ENCODE data around the gene TMEM59L.
"Not testable (repeated sequence)": the region's sequence is repeated elsewhere in the genome, so short reads cannot be mapped to it uniquely, and the experiment has no call there.

Gene TMEM59L

DNA sequence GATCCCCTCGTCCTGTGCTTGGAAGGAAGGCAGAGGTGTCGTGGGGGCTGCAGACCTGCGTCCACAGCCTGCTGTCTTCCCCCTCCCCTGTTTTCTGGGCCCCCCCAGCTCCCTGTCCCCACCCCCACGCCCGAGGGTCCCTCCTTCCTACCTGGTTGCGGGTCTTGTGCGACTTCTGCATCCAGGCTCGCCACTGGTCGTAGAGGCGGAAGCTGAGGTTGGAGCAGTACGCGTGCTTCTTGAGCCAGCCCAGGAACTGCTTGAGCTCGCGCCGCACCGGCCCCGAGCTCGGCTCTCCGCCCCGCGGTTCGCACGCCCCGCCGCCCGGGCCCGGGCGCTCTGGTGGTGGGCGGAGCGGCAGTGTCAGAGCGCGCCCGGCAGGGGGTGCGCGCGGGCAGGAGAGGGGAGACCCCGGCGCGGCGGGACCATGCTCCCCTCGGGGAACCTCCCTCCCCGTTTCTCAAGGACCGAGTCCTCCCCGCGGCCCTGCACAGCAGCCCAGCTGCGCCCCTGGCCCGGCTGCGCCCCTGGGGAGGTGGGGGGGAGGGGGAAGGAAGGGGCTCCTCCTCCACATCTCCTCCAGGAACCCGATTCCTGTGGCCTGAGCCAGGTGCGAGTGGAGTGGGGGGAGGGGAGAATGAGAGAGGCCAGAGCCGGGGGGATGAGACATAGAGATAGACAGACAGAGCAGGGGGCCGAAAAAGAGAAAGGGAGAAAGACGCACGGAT lies 18.4 kb upstream of the TMEM59L start:
- peak; percentile 79 for DNase-seq (ENCODE audit: low read depth)

DNA sequence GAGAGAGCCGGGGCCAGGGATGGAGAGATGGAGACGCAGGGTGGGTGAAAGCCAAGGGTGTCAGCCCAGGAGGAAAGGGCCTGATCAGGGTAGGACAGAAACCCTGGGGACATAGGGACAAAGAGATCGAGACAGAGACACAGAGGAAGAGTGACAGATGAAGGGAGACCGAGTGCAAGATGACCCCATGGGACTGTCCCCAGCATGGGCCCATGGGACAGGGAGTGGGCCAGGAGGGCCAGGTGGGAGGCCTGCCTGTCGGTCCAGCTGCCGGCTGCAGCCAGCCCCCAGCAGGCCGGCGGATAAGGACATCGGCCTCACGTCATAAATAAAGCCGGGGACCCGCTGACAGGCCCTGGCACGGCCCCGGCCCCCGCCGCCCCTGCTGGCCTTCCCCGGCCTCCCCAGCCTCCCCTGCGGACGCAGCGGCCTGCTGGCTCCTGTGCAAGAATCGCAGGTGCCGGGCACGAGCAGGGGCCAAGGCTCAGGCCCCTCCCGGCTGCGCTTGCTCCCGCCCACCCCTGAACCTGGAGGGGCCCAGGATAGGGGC lies 17.8 kb upstream of the TMEM59L start:
- DNase-seq (ENCODE audit: low read depth) = no peak

DNA sequence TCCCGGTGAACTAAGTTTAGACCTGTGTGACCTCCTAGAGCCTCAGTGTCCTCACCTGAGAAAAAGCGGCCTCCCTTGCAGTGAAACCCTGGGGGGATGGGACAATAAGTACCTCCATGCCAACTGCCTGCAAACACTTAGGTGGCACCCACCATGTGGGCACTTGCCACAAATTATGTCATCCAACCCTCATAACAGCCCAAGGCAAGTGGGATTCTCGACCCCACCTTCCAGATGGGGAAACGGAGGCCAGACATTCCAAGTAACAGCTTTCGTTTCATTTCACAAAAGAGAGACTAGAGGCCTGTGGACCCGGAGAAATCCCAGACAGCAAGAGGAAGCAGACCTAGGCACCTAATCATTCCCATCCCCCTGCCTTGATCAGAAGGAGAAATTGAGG lies 17.2 kb upstream of the TMEM59L start:
- no peak for DNase-seq (ENCODE audit: low read depth)

DNA sequence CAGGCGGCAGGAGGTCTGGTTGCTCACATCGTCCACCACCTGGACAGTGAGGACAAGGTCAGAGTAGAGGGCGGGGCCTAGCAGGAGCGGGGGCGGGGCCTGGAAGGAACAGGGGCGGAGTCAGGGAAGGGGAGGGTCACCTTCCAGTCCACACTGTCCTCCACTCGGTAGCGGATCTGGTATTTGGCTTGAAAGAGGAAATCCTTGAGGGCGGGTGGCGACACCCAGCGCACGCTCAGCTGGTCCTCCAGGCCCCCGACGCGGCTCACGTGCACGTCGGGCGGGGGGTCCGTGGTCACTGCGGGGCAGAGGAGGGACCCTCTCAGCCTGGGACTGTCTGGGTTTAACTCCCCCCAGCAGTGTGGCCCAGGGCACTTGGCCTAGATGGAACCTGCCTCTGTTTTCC lies 15.9 kb upstream of the TMEM59L start:
- DNase-seq (ENCODE audit: low read depth) = no peak

DNA sequence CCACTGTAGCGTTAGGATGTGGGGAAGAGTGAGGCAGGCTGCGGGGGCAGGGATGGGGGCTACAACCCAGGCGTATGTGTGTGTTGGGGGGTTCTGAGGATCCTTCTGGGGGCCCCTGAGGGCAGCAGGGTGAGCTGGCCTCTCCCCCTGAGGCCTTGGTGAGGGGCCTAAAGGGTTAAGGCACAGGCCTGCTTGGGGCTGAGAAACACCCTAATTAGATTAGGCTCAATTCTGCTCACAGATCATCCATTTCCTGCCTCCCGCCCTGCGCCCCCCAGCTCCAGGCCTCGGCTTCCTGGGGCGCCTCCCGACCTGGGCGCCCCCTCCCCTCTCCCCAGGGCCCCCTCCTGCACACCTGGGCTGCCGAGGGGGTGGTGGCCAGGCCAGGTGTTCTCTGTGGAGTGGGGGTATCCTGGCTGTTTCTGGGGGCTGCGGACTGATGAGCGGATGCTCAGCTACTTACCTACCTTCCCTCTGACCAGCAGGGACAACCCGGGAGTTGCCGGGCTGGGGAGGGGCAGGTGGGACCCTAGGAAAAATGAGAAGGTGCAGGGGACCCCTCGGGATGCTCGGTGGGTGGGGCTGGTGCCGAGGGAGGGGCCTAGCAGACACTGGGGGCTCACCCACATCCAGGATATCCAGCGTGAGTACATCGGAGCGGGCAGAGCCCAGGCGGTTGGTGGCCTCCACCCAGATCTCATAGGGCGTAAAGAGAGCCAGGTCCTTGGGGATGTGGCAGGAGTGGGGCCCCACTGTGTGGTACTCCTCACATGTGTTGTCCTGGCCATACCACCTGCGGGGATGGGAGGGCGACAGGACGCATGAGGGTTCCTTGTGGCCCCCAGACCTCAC lies 14.6 kb upstream of the TMEM59L start:
- no peak for DNase-seq (ENCODE audit: low read depth)

DNA sequence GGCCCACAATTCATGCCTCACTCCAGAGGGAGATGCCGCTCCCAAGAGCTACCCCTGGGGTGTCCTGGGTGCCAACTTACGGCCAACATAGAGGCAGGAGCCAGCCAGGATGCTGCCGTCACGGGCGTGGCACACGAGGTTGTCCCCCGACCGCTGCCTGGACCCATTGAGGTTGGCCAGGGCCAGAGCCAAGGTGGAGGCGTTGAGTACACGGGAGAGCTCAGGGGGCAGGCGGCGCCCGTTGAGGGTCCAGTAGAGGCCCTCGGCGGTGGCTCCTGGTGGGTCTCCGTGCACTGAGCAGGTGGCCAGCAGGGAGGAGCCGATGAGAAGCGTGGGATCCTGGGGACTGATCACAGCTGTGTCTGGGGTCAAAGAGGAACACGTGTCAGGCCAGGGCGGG lies 13.2 kb upstream of the TMEM59L start:
- DNase-seq (ENCODE audit: low read depth) = no peak

DNA sequence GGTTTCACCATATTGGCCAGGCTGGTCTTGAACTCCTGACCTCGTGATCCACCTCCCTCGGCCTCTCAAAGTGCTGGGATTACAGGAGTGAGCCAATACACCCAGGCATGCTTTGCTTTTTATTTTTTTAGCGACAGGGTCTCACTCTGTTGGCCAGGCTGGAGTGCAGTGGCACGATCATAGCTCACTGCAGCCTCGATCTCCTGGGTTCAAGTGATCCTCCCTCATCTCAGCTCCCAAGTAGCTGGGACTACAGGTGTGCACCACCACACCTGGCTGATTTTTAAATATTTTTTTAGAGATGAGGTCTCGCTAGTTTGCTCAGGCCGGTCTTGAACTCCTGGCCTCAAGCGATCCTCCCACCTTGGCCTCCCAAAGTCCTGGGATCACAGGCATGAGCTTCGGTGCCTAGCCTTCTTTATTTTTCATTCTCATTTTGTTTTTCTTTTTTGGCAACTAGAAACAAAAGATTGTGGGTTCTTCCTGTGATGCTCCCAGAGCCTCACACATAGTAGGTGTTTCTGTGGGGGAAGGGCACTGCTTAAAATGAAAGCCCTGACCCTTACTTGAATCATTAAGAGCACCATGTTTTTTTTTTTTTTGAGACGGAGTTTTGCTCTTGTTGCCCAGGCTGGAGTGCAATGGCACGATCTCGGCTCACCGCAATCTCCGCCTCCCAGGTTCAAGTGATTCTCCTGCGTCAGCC lies 11.8 kb upstream of the TMEM59L start:
- not testable (repeated sequence) for DNase-seq (ENCODE audit: low read depth)

DNA sequence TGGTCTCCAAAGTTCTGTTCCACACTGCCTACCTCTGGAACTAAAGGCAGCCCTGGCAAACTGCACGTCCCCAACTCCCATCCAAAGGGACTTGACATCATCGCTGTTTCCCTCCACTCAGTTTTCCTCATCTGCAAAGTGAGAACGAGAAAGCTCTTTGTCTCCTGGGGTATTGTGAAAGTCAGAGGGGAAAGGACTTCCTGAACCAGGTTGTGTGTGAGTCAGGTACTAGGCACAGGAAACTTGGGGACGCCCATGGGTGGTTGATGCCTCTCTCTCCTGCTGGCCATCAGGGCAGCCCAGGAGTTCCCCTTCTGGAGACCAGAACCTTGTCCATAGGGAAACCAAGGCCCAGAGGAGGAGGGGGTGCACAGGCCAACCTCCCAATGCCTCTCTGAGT lies 10.8 kb upstream of the TMEM59L start:
- DNase-seq (ENCODE audit: low read depth) = no peak

DNA sequence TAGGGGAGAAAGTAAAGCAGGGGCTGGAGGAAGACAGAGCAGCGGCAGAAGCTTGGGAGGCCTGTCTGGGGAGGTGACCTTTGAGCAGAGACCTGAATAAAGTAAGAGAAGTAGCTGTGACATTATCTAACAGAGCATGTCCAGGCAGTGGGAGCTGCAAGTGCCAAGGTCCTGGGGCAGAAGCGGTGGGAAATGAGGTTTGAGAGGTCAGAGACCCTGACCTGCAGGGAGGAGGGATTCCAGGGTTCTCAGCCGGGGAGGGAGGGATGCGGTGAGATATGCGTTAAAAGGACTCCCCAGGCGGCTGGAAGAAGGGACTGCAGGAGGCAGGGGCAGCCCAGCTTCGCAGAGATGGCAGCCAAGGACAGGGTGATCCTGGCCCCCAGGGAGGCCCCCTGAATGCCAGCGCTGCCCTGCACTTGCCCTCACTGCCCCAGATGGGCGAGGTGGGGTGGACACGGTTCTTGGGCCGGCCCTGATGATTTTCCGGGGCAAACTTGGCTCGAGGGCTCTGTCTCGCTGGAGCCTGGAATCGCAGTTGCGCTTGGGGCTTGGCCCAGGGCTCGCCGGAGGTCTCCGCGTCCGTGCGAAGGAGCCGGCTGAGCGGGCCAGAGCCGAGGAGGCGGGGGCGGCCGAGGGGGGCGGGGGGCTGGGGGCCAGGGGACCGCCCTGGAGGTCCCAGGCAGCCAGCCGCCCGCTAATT lies 9.3 kb upstream of the TMEM59L start:
- no peak for DNase-seq (ENCODE audit: low read depth)

DNA sequence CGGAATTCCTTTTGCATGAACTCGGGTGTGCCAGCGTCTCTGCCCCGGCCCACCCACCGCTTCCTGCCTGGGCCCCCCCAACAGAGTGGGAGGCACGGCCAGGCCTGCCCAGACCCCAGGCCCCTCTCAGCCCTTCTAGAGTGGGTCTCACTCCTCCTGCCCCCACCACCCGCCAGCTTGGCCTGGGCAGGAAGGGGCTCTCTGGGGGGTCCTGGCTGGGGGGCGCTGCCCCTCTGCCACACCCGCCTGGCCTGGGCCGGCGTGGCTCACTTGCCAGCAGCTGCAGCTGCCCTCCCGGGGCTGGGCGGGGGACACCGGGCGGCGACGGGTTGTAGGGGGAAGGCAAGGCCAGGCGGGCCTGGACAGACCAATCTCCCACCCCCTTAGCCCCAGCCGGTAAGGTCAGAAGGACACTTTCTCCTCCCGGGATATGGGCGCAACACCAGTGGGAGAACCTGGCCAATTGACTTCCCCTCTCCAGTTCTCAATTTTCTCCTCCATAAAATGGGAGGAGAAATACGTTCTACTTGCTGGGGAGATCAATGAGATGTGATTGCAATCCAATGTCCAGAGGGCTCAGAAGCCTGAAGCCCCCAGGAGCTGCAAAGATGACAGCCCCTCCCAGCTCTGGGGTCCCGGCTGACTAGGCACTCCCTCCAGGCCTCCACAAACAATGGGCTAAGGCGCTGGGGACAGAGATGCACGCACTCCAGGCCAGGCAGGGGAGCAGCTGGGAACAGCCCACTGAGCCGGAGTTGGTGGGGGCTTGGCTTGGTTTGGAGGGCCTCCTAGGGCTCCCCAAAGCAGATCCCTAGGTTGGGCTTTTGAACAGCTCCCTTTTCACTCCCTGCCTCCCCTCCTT lies 8.5 kb upstream of the TMEM59L start:
- DNase-seq (ENCODE audit: low read depth) = no peak

DNA sequence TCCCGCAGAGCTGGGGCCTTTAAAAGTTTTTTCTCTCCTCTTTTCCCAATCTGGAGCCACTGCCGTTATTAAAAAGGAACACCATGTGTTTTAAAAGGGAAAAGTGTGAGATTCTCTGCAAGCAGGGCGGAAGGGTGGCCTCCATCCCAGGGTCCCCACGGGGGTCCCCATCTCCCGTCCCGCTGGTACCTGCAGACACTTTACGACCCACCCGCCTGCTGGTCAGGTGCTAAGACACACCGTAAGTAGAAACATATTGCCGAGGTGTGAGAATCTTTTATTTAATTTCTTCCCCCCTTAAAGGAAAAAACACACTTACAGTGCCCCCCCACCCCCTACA lies 7.9 kb upstream of the TMEM59L start:
- no peak for DNase-seq (ENCODE audit: low read depth)

DNA sequence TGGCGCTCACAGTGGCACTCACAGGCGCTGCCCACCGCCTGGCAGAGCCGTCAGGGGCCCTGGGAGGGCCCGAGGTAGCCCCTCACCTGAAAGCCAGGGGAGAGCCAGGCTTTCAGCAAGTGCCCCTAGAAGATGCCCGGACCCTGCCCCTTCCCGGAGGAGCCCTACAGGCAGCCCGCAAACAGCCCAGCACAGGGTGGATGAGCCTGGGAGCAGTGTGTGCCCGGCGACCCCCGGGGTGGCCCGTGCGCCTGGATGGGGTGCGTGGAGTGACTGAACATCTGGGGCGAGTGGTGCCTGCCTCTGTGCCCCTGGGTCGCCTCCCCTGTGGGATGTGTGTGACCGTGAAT lies 7.5 kb upstream of the TMEM59L start:
- no peak for DNase-seq (ENCODE audit: low read depth)

DNA sequence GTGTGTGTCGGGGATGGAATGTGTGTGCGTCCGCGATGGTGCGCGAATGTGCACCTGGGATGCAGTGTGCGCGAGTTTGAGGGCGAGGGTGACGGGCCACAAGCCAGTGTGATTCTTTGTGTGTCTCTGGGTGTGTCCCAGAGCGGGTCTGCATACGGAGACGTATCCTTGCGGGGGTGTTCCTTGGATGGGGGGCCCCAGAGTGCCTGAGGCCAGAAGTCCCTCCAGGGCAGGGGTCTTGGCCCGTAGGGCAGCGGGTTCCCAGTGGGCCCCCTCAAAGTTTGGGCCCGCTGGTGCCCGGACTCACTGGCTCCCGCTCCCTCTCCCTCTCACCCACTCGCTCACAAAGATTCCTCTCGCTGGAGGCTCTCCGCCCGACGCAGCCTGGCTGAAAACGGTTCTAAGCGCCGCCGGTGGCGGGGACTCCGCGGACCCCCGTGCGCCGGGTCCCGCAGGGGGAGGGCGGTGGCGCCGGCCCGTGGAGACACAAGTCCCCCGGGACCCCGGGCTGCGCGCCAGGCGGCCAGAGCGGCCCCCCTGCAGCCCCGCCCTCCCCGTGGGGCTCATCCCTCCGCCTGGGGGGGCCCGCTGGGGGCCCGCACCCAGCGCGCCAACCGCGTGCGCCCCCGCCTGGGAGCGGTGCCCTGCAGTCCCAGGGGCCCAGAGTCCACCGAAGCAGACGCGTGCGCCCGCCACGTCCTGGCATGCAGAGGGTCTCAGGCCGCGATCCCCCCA lies 7.0 kb upstream of the TMEM59L start:
- no peak for DNase-seq (ENCODE audit: low read depth)

DNA sequence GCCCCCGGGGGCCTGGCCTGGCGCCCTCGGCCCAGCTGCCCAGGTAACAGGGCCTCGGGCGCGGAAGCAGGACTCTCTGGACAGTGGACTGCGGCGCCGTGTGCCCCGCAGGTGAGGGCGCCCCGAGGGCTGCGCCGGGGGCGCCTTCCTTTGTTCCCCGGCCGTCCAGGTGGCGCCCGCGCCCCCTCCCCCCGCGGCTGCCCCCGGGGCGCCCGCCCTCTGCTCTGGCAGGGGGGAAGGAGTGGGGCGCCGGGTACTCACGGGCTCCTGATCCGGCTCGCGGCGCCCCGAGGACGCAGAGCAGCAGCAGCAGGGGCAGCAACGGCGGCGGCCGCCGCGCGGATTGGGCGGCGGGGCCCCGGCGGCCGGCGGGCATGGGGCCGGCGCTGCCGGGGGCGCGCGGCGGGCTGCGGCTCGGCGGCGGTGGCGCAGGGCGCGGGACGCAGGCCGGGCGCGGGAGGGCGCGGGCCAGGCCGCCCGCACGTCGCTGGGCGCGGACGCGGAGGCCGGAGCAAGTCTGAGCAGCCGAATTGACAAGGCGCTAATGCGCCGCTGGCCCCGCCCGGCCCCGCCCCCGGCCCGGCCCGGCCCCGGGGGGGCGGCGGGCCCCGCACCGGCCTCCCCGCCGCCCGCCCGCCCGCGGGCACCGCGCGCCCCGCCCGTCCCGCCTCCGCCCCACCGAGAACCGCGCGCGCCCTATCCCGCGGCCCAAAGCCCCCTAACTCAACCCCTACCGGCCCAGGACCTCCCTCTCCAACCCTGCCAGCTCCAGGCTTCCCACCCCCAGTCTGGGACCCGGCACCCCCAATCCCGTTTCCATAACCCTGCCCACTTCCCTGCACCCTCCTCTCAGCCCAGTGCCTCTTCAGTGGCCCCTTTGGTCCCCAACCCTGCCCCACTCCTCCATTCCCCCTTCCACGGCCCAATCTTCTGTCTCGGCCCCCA lies 6.1 kb upstream of the TMEM59L start, which contains the start of gene CRLF1:
CRLF1 (minus strand) TSS at position 519 of the 945 bp plus-strand sequence; CDS start at position 376, 143 bp downstream.
- DNase-seq (ENCODE audit: low read depth) = no peak

DNA sequence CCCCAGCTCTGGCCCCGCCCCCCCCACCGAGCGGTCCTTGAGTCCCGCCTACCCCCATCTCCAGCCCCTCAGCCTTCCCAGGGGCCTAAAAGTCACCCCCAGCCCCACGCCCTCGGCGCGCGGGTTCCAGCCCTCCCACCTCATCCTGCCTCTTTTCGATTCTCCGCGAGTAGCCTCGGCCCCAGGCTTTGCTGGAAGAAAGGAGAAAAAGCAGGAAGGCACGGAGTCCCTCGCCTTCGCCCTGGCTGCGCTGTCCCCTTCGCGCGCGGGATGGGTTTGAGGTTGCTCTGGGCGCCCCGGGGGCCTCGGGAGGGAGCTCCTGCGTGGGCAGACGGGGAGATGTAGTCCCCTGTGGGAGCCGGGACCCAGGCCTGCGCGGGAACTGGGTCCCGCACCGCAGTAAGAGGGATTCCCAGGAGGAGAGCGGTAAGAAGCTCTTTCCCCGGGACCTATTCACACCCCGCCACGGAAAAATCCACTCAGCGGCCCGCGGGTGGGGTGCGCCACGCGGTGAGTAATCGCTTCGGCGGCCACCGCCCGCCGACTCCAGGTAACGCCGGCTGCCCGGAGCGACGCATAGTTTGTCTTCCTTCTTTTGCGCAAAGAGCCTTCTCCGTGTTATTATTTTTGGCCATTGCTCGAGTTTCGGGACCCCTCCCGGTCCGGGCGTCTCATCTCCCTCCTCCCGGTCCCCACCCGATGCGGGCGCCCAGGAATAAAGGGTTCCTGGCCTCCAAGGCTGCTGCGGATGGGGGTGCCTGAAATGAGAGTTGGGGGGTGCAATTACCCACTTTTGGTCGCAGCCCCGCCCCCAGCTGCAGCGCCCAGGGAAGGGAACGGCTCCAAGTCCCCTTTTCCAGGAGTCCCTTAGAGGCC lies 5.2 kb upstream of the TMEM59L start:
- no peak for DNase-seq (ENCODE audit: low read depth)

DNA sequence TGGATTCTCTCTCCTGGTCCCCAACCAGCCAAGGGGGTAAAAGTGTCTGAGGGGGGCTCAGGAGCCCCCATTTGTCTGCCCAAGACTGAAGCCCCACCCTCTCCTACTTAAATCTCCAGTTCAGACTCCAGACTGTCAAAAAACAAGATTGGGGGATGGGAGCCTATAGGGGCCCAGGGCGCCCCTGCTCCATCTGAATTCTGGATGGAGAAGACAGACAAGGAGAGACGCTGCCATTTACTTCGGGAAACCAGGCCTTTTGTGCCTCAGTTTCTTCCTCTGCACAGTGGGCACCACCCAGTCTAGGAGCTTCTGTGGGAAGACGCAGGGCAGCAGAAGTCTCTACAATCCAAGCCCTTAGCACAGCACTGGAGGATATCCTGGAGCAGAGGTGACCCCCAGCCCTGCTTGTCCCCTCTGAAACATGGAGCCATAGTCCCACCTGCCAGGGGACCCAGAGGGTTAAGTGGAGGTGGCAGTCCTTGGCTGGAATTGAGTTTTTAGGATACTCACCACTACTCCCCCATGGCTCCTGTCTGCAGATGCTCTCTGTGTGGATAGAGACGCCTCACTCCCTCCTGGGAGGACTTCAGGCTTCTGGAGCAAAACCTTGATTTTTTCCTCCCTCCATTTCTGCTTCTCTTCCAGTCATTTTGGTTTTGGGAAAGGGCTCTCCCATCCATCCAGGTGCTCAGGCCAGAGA lies 4.4 kb upstream of the TMEM59L start:
- DNase-seq (ENCODE audit: low read depth) = no peak

All from activated T-cell treated with anti-CD3 and anti-CD28 coated beads for 48 hours (primary cell).